Mesodermal cell (in vitro differentiated cells): Measurements from ENCODE around the gene TAMALIN.

Source experiments
- H3K27ac ChIP-seq: 2 replicates; pipeline ENCODE4 v1.7.0; 2013; ENCODE audit warnings: mild to moderate bottlenecking, low read depth, low read length, moderate library complexity; ENCODE audit not compliant: severe bottlenecking
- H3K36me3 ChIP-seq: 2 replicates; pipeline ENCODE4 v1.7.1; 2013; ENCODE audit warnings: mild to moderate bottlenecking, low read length, moderate library complexity; ENCODE audit not compliant: control insufficient read depth, insufficient read depth
- H3K4me1 ChIP-seq: one replicate; pipeline ENCODE4 v1.7.1; 2013; ENCODE audit warnings: mild to moderate bottlenecking, low read length; ENCODE audit not compliant: insufficient read depth, control insufficient read depth, poor library complexity, severe bottlenecking
- H3K4me3 ChIP-seq: 2 replicates; pipeline ENCODE4 v1.7.0; 2013; ENCODE audit warnings: low read length, control low read depth, mild to moderate bottlenecking; ENCODE audit not compliant: insufficient read depth, poor library complexity, severe bottlenecking; ENCODE audit errors: extremely low read depth
- H3K9me3 ChIP-seq: 2 replicates; pipeline ENCODE4 v1.7.1; 2013; ENCODE audit warnings: mild to moderate bottlenecking, low read length, moderate library complexity; ENCODE audit not compliant: control insufficient read depth
- WGBS, 2 experiments: methylation state at CpG; one replicate each; pipeline ENCODE4 v1.1.5; 2013; ENCODE audit warnings: missing lambda C conversion rate in 2 of 2; ENCODE audit not compliant: insufficient coverage in 2 of 2; 5-methylcytosine and 5-hydroxymethylcytosine counted together

The TAMALIN gene

DNA sequence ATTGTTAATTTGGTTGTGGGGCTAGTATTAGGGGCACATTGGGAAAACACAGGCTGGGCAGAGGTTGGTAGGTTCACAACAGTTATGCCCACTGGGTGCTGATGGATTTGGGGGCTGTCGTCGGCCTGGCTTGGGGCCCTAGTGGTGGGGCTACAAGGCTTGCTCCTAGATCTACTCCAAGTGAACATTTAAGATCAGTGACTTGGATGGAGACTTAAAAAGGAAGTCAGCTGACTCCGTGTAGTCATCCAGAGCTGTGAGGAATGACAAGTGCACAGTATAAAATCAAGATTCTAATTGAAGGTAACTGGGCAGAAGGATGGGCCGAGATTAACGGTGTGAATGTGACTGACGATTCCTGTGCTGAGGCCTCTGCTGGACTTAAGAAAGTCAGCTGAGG lies 31.7 kb downstream of the TAMALIN start:
- peak overlapping the region; percentile 77 for H3K4me3 ChIP-seq
- peaks cover 27% of the 10 kb centered on the region for H3K36me3 ChIP-seq
- H3K4me1 ChIP-seq: peaks cover 22% of the 10 kb centered on the region
- H3K9me3 ChIP-seq: no peaks in the 10 kb centered on the region
- WGBS, 2 experiments: 91 to 94% methylated on average over 4 to 6 of the region's 6 CpGs
- H3K27ac ChIP-seq: no peak overlapping the region

DNA sequence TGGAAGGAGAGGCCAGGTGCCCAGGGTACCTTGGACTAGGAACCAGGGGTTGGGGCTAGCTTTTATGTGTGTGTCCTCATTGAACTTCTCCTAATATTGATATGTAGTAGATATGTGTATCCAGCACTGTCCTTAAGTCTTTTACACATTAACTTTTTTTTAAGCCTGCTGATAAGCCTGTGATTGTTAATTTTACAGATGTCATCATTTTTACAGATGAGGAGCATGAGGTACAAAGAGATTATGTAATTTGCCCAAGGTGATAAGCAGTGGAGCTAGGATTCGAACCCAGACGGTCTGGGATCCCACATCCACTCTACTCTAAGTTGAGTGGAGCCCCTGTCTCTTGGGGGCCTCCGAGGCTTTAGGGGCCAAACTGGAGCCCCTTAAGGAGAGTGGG lies 34.3 kb downstream of the TAMALIN start:
- H3K4me1 ChIP-seq: peaks cover 12% of the 10 kb centered on the region
- no peak overlapping the region for H3K4me3 ChIP-seq
- WGBS, 2 experiments: 96% methylated on average over 3 of the region's 3 CpGs; no CpG with 5 or more reads in 1 of the 2 experiments
- H3K36me3 ChIP-seq: peaks cover 47% of the 10 kb centered on the region
- no peaks in the 10 kb centered on the region for H3K9me3 ChIP-seq
- H3K27ac ChIP-seq: no peak overlapping the region

DNA sequence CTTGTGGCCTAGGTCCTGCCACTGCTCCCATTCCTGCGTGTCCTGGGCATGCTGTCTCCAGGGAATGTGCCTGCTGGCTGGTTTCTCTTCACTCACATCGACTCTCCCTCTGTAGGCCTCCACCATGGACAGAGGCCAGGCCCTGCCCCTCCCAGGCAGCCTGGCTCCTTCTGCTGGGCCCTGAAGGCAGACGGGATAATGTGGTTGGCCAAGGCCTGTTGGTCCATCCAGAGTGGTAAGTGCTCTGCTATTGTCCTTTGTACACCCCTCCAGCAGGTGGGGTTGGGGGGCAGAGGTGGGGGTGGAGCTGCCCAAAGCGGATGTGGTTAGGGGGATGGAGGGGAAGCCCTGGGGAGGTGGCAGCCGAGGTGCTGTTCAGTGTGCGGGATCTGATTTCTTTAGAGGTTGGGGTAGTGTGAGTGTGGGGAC lies 35.0 kb downstream of the TAMALIN start:
- Histone ChIP-seq H3K4me3 (no peak overlapping the region), H3K36me3 (peaks cover 54% of the 10 kb centered on the region)
- 69 to 73% methylated on average over 5 to 6 of the region's 6 CpGs for WGBS, 2 experiments

DNA sequence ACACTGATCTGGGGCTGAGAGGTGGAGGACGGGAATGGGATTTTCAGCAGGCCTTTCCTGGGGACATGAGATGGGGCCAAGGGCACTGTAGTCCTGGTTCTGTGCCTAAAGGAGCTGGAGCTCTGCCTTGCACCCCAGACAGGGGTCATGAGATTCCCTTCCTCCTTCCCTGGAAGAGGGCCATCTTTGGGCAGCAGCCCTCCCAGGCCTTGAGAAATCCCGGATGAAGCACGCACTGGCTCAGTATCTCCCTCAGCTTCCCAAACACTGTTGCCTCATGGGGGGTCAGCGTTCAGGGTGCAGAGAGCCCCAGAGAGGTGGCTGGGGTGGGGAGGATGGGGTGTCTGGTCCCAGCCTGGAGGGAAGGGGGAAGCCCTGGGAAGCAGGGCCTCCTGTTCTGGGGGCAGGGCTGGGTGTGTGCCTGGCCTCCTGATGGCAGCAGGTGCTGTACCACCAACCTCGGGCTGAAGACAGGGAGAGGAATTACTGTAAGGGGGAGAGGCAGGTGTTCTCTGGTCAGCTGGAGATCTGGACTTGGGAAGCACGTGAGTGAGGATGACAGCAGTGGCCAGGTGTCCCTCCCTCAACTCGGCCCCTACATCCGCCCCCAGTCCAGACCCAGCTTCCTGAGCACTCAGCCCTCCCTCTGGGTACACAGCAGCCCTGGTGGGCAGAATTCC lies 36.1 kb downstream of the TAMALIN start:
- Histone ChIP-seq H3K4me3 (no peak overlapping the region), H3K36me3 (peaks cover 59% of the 10 kb centered on the region), H3K9me3 (no peaks in the 10 kb centered on the region), H3K4me1 (peaks cover 4% of the 10 kb centered on the region), H3K27ac (no peak overlapping the region)
- 93 to 100% methylated on average over 3 of the region's 8 CpGs for WGBS, 2 experiments

More for the DNA sequence above, 35.0 kb downstream of the TAMALIN start:
- no peaks in the 10 kb centered on the region for H3K9me3 ChIP-seq
- peaks cover 5% of the 10 kb centered on the region for H3K4me1 ChIP-seq
- H3K27ac ChIP-seq: no peak overlapping the region

DNA sequence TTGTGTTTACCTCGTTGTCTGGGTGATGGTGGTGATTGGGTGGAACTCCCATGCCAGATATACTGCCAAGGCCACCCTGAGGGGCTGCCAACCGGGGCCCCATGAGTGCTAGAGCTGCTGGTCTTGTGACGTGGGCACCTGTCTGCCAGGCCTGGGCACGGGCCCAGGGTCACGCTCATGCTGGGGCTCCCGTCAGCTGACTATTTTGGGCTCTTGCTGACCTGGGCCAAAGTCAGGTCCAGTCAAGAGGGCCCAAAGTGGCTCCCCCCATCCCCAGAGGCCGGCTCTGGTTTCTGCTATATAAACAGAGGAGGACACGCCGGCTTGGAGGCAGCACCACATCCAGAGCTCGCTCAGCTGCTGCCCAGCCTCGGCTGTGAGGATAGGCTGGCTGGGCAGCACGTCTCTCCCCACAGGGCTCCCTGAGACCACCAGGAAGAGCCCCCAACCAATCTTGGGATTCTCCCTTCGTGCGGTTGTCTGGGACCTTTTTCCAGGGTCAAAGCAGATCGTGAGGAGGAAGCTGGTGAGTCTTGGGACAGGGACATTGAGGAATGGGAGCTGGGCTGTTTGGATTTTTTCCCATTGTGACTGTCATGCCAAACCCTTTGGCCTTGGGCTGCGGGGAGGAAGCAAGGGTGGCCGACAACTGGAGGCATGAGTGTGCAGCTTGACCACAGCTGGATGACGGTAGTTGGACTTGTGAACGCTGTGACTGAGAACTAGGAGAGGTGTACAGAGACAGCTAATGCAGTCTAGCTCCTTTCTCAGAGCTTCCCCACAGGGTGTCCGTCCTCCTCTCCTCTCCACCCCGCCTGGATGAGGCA lies 36.9 kb downstream of the TAMALIN start:
- H3K27ac ChIP-seq: no peak overlapping the region
- WGBS, 2 experiments: 93% methylated on average over 18 to 20 of the region's 21 CpGs
- H3K4me1 ChIP-seq: peaks cover 4% of the 10 kb centered on the region
- H3K36me3 ChIP-seq: peaks cover 59% of the 10 kb centered on the region
- no peaks in the 10 kb centered on the region for H3K9me3 ChIP-seq
- H3K4me3 ChIP-seq: no peak overlapping the region

DNA sequence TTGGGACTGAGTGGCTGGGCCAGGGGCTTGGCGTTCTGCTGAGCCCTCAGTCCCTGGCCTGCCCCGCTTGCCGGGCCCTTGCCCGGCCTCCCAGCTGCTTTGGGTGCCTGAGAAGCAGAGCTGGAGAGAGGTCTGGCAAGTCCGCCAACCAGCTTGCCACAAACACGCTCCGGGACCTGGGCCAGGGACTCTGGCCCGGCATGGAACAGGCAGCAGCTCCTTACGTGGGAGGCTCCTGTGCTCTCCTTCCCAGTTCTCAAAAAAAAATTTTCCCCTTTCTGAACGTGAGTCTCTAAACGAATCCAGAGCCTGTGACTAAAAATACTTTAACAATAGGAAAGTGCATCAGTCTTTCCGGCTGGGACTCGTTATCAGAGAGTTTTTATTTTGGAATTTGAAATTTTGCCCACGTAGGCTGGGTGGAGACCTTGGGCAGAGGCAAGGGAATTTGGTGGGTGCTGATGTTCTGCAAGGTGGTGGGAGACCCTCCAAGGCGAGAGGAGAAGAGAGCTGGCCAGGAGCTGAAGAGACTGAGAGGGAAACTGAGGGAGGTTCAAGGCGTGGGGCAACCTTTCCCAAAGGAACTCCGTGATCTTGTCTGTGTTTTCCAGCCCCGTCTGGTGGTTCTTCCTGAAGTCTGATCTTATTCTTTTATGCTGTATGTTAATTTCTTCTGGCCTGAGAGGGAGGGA lies 37.7 kb downstream of the TAMALIN start:
- H3K9me3 ChIP-seq: no peaks in the 10 kb centered on the region
- H3K4me3 ChIP-seq: no peak overlapping the region
- peaks cover 59% of the 10 kb centered on the region for H3K36me3 ChIP-seq
- peaks cover 4% of the 10 kb centered on the region for H3K4me1 ChIP-seq
- 96 to 100% methylated on average over 6 to 15 of the region's 18 CpGs for WGBS, 2 experiments
- H3K27ac ChIP-seq: no peak overlapping the region

DNA sequence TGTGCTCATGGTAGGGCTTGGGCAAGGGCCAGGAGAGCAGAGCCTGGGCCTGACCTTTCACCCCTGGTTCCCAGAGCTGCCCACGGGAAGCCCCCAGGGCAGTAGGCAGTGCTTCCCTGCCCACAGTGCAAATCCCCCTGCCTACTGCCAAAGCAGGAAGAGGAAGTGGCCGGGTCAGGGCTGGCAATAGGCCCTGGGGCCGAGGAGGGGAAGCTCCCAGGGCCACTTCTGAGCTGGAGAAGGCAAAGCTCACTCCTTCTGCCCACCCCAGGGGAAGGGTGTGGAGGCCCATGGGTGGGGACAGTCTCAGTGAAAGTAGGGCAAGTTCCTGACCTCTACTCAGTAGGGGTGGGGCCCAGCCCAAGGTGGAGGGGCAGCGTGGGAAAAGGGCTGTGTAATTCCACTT lies 39.1 kb downstream of the TAMALIN start:
- Histone ChIP-seq H3K36me3 (peaks cover 56% of the 10 kb centered on the region), H3K9me3 (no peaks in the 10 kb centered on the region), H3K4me3 (no peak overlapping the region), H3K27ac (no peak overlapping the region), H3K4me1 (peaks cover 14% of the 10 kb centered on the region)
- WGBS, 2 experiments: 50 to 67% methylated on average over 1 of the region's 4 CpGs

DNA sequence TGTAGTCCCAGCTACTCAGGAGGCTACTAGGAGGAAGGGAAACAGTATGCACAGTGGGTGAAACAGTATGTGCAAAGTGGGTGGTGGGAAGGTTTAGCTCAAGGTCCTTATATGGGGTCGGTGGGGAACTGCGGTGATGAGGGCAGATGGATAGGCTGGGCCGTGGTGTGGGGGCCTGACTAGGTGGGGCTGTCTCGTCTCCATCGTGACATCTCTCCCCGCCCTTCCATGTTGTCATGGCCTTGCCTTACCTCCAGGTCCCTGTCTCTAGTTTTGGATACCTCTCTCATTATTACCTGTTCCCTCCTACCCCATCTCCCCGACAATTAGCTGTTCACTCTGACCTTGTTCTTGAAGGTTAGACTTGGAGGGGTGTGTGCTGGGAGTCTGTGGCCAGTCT lies 40.1 kb downstream of the TAMALIN start:
- Histone ChIP-seq H3K9me3 (no peaks in the 10 kb centered on the region), H3K36me3 (peaks cover 48% of the 10 kb centered on the region), H3K4me1 (peaks cover 16% of the 10 kb centered on the region), H3K27ac (no peak overlapping the region), H3K4me3 (no peak overlapping the region)
- 90 to 100% methylated on average over 4 to 5 of the region's 7 CpGs for WGBS, 2 experiments

DNA sequence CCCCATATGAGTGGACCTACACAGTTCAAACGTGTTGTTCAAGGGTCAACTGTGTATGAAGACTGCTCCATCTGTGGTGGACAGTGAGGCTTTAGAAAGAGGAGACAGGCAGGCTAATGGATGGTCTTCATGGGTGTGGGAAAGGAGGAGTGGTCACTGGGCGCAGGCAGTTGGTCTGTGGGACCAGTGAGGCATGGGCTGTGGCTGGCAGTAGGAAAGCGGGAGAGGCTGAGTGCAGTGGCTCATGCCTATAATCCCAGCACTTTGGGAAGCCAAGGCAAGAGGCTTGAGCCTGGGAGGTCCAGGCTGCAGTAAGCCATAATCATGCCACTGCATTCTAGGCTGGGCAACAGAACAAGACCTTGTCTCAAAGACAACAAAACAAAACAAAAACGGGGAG lies 42.5 kb downstream of the TAMALIN start:
- H3K9me3 ChIP-seq: no peaks in the 10 kb centered on the region
- 78 to 87% methylated on average over 3 to 4 of the region's 4 CpGs for WGBS, 2 experiments
- peaks cover 31% of the 10 kb centered on the region for H3K36me3 ChIP-seq
- H3K4me3 ChIP-seq: no peak overlapping the region
- H3K4me1 ChIP-seq: peaks cover 18% of the 10 kb centered on the region
- H3K27ac ChIP-seq: no peak overlapping the region

DNA sequence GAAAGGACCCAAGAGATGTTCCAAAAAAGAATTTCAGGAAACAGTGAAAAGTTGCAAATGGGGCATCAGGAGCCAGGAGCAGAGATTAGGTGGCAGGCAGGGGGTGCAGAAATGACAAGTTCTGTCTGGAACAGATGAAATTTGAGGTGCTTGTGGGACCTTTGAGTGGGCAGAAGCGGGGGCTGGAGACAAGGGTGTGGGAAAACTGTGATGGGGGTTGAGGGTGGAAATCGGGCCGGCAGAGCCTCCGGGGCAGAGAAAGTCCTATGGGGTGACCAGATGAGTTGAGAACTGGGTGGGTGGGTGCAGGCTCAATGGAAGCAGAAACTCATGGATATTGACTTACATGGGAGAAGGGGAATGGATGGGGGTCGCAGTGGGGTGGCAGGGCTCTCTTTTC lies 42.9 kb downstream of the TAMALIN start:
- Histone ChIP-seq H3K36me3 (peaks cover 30% of the 10 kb centered on the region), H3K4me3 (no peak overlapping the region), H3K9me3 (no peaks in the 10 kb centered on the region), H3K27ac (no peak overlapping the region), H3K4me1 (peaks cover 18% of the 10 kb centered on the region)
- WGBS, 2 experiments: 94% methylated on average over 3 to 5 of the region's 5 CpGs
